Measurements from ENCODE around the gene EOMES. TPM values are rescaled to one million over a fixed set of nuclear protein-coding genes. Genes with fewer than 3 reads are reported as not detected.

The EOMES gene
- total RNA-seq, 2 donors from 2014 or later: 0.55 to 1.1 TPM

- DNase-seq (no peak), ATAC-seq (no peak)
- Mint-ChIP-seq H3K27ac (no peak overlapping the region), H3K36me3 (ENCODE audit: low read depth) (no peaks in the 10 kb centered on the region), H3K4me3 (no peak overlapping the region), H3K27me3 (no peaks in the 10 kb centered on the region), H3K4me1 (peaks cover 3% of the 10 kb centered on the region)
- H3K9me3 ChIP-seq (ENCODE audit: control insufficient read depth, low read length, poor library complexity, severe bottlenecking): no peaks in the 10 kb centered on the region
Observed at GRCh38 chr3:27685474-27685873, 36.6 kb downstream of the EOMES start.

GRCh38 chr3:27684302-27684701 is 37.8 kb downstream of the EOMES start:
- no peaks in the 10 kb centered on the region for H3K27me3 Mint-ChIP-seq
- peak overlapping the region; percentile 63 for H3K27ac Mint-ChIP-seq
- no peak for DNase-seq

GRCh38 chr3:27681249-27681748 is 40.8 kb downstream of the EOMES start:
- Mint-ChIP-seq H3K4me3 (peak overlapping the region; percentile 72), H3K4me1 (peaks cover 10% of the 10 kb centered on the region), H3K27ac (peak overlapping the region; percentile 78), H3K27me3 (no peaks in the 10 kb centered on the region), H3K36me3 (ENCODE audit: low read depth) (no peaks in the 10 kb centered on the region)
- no peaks in the 10 kb centered on the region for H3K9me3 ChIP-seq (ENCODE audit: control insufficient read depth, low read length, poor library complexity, severe bottlenecking)
- DNase-seq (peak in 1 of 3 donors; percentile 33), ATAC-seq (peak; percentile 89)

More at GRCh38 chr3:27684302-27684701, 37.8 kb downstream of the EOMES start:
- ATAC-seq: no peak
- Mint-ChIP-seq H3K4me3 (no peak overlapping the region), H3K36me3 (ENCODE audit: low read depth) (no peaks in the 10 kb centered on the region), H3K4me1 (peaks cover 10% of the 10 kb centered on the region)
- no peaks in the 10 kb centered on the region for H3K9me3 ChIP-seq (ENCODE audit: control insufficient read depth, low read length, poor library complexity, severe bottlenecking)

- DNase-seq: no peak
- H3K4me3 Mint-ChIP-seq: peak overlapping the region; percentile 72
- H3K4me1 Mint-ChIP-seq: peaks cover 10% of the 10 kb centered on the region
- no peaks in the 10 kb centered on the region for H3K36me3 Mint-ChIP-seq (ENCODE audit: low read depth)
- ATAC-seq: no peak
- H3K27me3 Mint-ChIP-seq: no peaks in the 10 kb centered on the region
- H3K9me3 ChIP-seq (ENCODE audit: control insufficient read depth, low read length, poor library complexity, severe bottlenecking): no peaks in the 10 kb centered on the region
- peak overlapping the region; percentile 78 for H3K27ac Mint-ChIP-seq
Observed at GRCh38 chr3:27680517-27681246, 41.4 kb downstream of the EOMES start.

- ATAC-seq (no peak), DNase-seq (no peak)
- H3K27me3 Mint-ChIP-seq: no peaks in the 10 kb centered on the region
- peak overlapping the region; percentile 78 for H3K27ac Mint-ChIP-seq
- peaks cover 2% of the 10 kb centered on the region for H3K9me3 ChIP-seq (ENCODE audit: control insufficient read depth, low read length, poor library complexity, severe bottlenecking)
- H3K36me3 Mint-ChIP-seq (ENCODE audit: low read depth): no peaks in the 10 kb centered on the region
- no peak overlapping the region for H3K4me3 Mint-ChIP-seq
- peaks cover 10% of the 10 kb centered on the region for H3K4me1 Mint-ChIP-seq
Observed at GRCh38 chr3:27679691-27680090, 42.4 kb downstream of the EOMES start.

- Mint-ChIP-seq H3K27me3 (no peaks in the 10 kb centered on the region), H3K27ac (no peak overlapping the region), H3K4me3 (no peak overlapping the region), H3K4me1 (peaks cover 10% of the 10 kb centered on the region), H3K36me3 (ENCODE audit: low read depth) (no peaks in the 10 kb centered on the region)
- ATAC-seq: no peak
- DNase-seq: no peak
- peaks cover 2% of the 10 kb centered on the region for H3K9me3 ChIP-seq (ENCODE audit: control insufficient read depth, low read length, poor library complexity, severe bottlenecking)
Observed at GRCh38 chr3:27678234-27678633, 43.9 kb downstream of the EOMES start.

GRCh38 chr3:27677565-27677964 is 44.6 kb downstream of the EOMES start:
- DNase-seq (no peak), ATAC-seq (no peak)
- no peak overlapping the region for H3K27ac Mint-ChIP-seq

GRCh38 chr3:27675287-27675686 is 46.8 kb downstream of the EOMES start:
- Mint-ChIP-seq H3K36me3 (ENCODE audit: low read depth) (no peaks in the 10 kb centered on the region), H3K4me3 (no peak overlapping the region), H3K27me3 (no peaks in the 10 kb centered on the region), H3K27ac (no peak overlapping the region), H3K4me1 (peaks cover 6% of the 10 kb centered on the region)
- DNase-seq (no peak), ATAC-seq (no peak)
- peaks cover 2% of the 10 kb centered on the region for H3K9me3 ChIP-seq (ENCODE audit: control insufficient read depth, low read length, poor library complexity, severe bottlenecking)

More at GRCh38 chr3:27677565-27677964, 44.6 kb downstream of the EOMES start:
- Mint-ChIP-seq H3K4me3 (no peak overlapping the region), H3K36me3 (ENCODE audit: low read depth) (no peaks in the 10 kb centered on the region), H3K27me3 (no peaks in the 10 kb centered on the region), H3K4me1 (peaks cover 10% of the 10 kb centered on the region)
- peaks cover 2% of the 10 kb centered on the region for H3K9me3 ChIP-seq (ENCODE audit: control insufficient read depth, low read length, poor library complexity, severe bottlenecking)

GRCh38 chr3:27673701-27674100 is 48.4 kb downstream of the EOMES start:
- ATAC-seq: no peak
- Mint-ChIP-seq H3K4me1 (no peaks in the 10 kb centered on the region), H3K27me3 (no peaks in the 10 kb centered on the region), H3K4me3 (no peak overlapping the region), H3K27ac (no peak overlapping the region), H3K36me3 (ENCODE audit: low read depth) (no peaks in the 10 kb centered on the region)
- peaks cover 2% of the 10 kb centered on the region for H3K9me3 ChIP-seq (ENCODE audit: control insufficient read depth, low read length, poor library complexity, severe bottlenecking)
- DNase-seq: no peak

- H3K4me3 Mint-ChIP-seq: no peak overlapping the region
- no peak overlapping the region for H3K27ac Mint-ChIP-seq
- H3K4me1 Mint-ChIP-seq: peaks cover 15% of the 10 kb centered on the region
- no peaks in the 10 kb centered on the region for H3K27me3 Mint-ChIP-seq
- peaks cover 4% of the 10 kb centered on the region for H3K36me3 Mint-ChIP-seq (ENCODE audit: low read depth)
- ATAC-seq (no peak), DNase-seq (no peak)
- H3K9me3 ChIP-seq (ENCODE audit: control insufficient read depth, low read length, poor library complexity, severe bottlenecking): peaks cover 2% of the 10 kb centered on the region
Observed at GRCh38 chr3:27671101-27671500, 51.0 kb downstream of the EOMES start.

GRCh38 chr3:27670619-27671018 is 51.5 kb downstream of the EOMES start:
- Mint-ChIP-seq H3K4me1 (peaks cover 15% of the 10 kb centered on the region), H3K27me3 (no peaks in the 10 kb centered on the region), H3K4me3 (no peak overlapping the region), H3K36me3 (ENCODE audit: low read depth) (peaks cover 4% of the 10 kb centered on the region), H3K27ac (no peak overlapping the region)
- DNase-seq (no peak), ATAC-seq (no peak)
- H3K9me3 ChIP-seq (ENCODE audit: control insufficient read depth, low read length, poor library complexity, severe bottlenecking): peaks cover 2% of the 10 kb centered on the region

- Mint-ChIP-seq H3K36me3 (ENCODE audit: low read depth) (peaks cover 4% of the 10 kb centered on the region), H3K4me1 (peaks cover 15% of the 10 kb centered on the region), H3K27me3 (no peaks in the 10 kb centered on the region), H3K27ac (no peak overlapping the region), H3K4me3 (no peak overlapping the region)
- DNase-seq: no peak
- H3K9me3 ChIP-seq (ENCODE audit: control insufficient read depth, low read length, poor library complexity, severe bottlenecking): no peaks in the 10 kb centered on the region
- peak; percentile 16 for ATAC-seq
Observed at GRCh38 chr3:27669591-27669990, 52.5 kb downstream of the EOMES start.

- H3K27ac Mint-ChIP-seq: no peak overlapping the region
- H3K4me1 Mint-ChIP-seq: peaks cover 15% of the 10 kb centered on the region
- H3K9me3 ChIP-seq (ENCODE audit: control insufficient read depth, low read length, poor library complexity, severe bottlenecking): no peaks in the 10 kb centered on the region
- DNase-seq: no peak
- H3K4me3 Mint-ChIP-seq: no peak overlapping the region
- peaks cover 4% of the 10 kb centered on the region for H3K36me3 Mint-ChIP-seq (ENCODE audit: low read depth)
- H3K27me3 Mint-ChIP-seq: no peaks in the 10 kb centered on the region
- ATAC-seq: no peak
Observed at GRCh38 chr3:27667751-27668150, 54.4 kb downstream of the EOMES start.

GRCh38 chr3:27666708-27667107 is 55.4 kb downstream of the EOMES start:
- ATAC-seq (peak; percentile 47), DNase-seq (no peak)
- H3K9me3 ChIP-seq (ENCODE audit: control insufficient read depth, low read length, poor library complexity, severe bottlenecking): no peaks in the 10 kb centered on the region
- peaks cover 4% of the 10 kb centered on the region for H3K36me3 Mint-ChIP-seq (ENCODE audit: low read depth)
- peak overlapping the region; percentile 71 for H3K27ac Mint-ChIP-seq
- H3K4me3 Mint-ChIP-seq: peak overlapping the region; percentile 63
- peaks cover 15% of the 10 kb centered on the region for H3K4me1 Mint-ChIP-seq
- no peaks in the 10 kb centered on the region for H3K27me3 Mint-ChIP-seq

Measured in T-helper 17 cell (primary cell).